Measurements from ENCODE around the gene NSL1. TPM values are rescaled to one million over a fixed set of nuclear protein-coding genes. Genes with fewer than 3 reads are reported as not detected.
A peak's percentile ranks its signal among the peaks of the same experiment; 100 is the strongest.
"Not testable (repeated sequence)": the region's sequence is repeated elsewhere in the genome, so short reads cannot be mapped to it uniquely, and the experiment has no call there.

Gene NSL1
- total and polyA plus RNA-seq, 2 experiments from 2014 or later = 30.7 to 32.0 TPM

DNA sequence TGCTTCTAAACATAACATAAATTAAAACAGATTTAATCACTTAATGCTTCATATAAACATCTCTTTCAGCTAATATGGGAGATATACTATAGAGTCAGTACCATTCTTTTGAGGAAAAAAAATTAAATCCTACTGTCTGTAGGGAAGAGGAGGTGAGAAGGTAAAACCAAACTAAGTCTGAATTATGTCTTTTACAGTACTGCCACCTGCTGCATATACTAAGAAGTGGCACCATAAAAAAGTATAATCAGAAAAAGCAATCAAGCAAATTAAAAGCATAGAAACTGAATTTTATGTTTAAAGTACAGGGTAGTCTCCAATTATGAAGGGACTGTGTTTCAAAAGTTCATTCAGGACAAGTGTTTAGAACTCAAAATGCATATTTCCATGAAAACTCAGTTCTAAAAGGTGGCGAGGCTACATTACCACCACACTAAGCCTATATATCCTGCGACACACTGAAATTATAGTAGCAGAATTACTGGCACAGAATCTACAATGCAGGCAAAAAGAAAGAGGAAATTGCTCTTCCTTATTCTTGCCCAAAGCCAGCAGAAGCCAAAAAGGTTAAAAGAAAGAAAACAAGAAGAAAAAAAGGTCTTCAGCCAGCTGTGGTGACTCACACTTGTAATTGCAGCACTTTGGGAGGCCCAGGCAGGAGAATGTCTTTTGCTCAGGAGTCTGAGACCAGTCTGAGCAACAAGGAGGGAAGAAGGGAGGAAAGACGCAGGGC, 9.0 kb downstream of the NSL1 start:
- Histone ChIP-seq H2AFZ (no peak overlapping the region), H3K36me3 (ENCODE audit: low read depth) (no peaks in the 10 kb centered on the region; the same call in 1 of the 2 replicates), H3F3A (ENCODE audit: insufficient read depth) (peaks cover 23% of the 10 kb centered on the region), H3K79me2 (ENCODE audit: insufficient read depth) (peaks cover 2% of the 10 kb centered on the region; the same call in 1 of the 2 replicates), H3K27me3 (replicated peaks; ENCODE audit: insufficient read depth) (no peaks in the 10 kb centered on the region), H3K4me3 (no peak overlapping the region), H3K27ac (no peak overlapping the region), H3K9me3 (ENCODE audit: low read depth) (no peaks in the 10 kb centered on the region), H3K9ac (no peak overlapping the region), H3K4me2 (ENCODE audit: unreplicated experiment) (no peak overlapping the region), H4K20me1 (ENCODE audit: insufficient read depth) (no peaks in the 10 kb centered on the region), H3K4me1 (ENCODE audit: insufficient read depth) (no peaks in the 10 kb centered on the region), H3K9me2 (ENCODE audit: insufficient read depth) (no peaks in the 10 kb centered on the region)
- 95 to 98% methylated on average over 3 of the region's 3 CpGs for WGBS, 2 experiments (ENCODE audit: low coverage in 1 of 2, low lambda C conversion rate in 2 of 2, missing lambda C conversion rate in 2 of 2)
- DNase-seq = peak; percentile 65
- no peak for TF ChIP-seq EZH2phosphoT487 (IDR thresholded peaks at IDR 0.05; ENCODE audit: insufficient read depth, low read depth)
- no peak for TF ChIP-seq EZH2 (IDR thresholded peaks at IDR 0.05; ENCODE audit: insufficient read depth, poor library complexity, severe bottlenecking)
- in situ Hi-C loops (cut with MboI) = no loop called here

DNA sequence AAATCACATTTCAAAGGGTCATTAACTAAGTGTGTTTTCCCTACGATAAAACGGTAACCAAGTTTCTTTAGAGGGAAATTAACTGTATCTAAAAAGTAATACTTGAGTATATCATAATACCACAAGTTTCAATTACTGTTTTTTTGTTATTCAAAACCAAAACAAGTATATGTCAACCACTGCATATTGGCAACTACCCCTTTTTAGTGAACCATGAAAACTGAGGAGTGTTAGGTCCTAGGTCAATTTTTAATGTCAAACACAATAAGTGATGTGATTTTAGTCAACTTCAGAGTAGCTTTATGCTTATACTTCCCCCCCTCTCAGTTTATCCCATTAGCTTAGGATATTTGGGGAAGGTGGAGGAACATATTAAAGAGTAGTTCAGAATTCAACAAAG, 10.4 kb downstream of the NSL1 start:
- H3K27ac ChIP-seq = no peak overlapping the region
- 96 to 98% methylated on average over 2 of the region's 2 CpGs for WGBS, 2 experiments (ENCODE audit: low coverage in 1 of 2, low lambda C conversion rate in 2 of 2, missing lambda C conversion rate in 2 of 2)
- H3K4me2 ChIP-seq (ENCODE audit: unreplicated experiment) = no peak overlapping the region
- H3K9me3 ChIP-seq (ENCODE audit: low read depth) = no peaks in the 10 kb centered on the region
- no peaks in the 10 kb centered on the region for H3K9me2 ChIP-seq (ENCODE audit: insufficient read depth)
- in situ Hi-C loops (cut with MboI) = no loop called here
- no peak for TF ChIP-seq EZH2 (IDR thresholded peaks at IDR 0.05; ENCODE audit: insufficient read depth, poor library complexity, severe bottlenecking)
- TF ChIP-seq EZH2phosphoT487 (IDR thresholded peaks at IDR 0.05; ENCODE audit: insufficient read depth, low read depth) = no peak
- no peak overlapping the region for H3K9ac ChIP-seq
- no peaks in the 10 kb centered on the region for H3K79me2 ChIP-seq (ENCODE audit: insufficient read depth)
- no peaks in the 10 kb centered on the region; the same call in none of the 2 replicates for H3K36me3 ChIP-seq (ENCODE audit: low read depth)
- no peaks in the 10 kb centered on the region for H3K27me3 ChIP-seq (replicated peaks; ENCODE audit: insufficient read depth)
- no peak overlapping the region for H2AFZ ChIP-seq
- H4K20me1 ChIP-seq (ENCODE audit: insufficient read depth) = no peaks in the 10 kb centered on the region
- no peak overlapping the region for H3K4me3 ChIP-seq
- H3F3A ChIP-seq (ENCODE audit: insufficient read depth) = peaks cover 23% of the 10 kb centered on the region
- DNase-seq = no peak
- no peaks in the 10 kb centered on the region for H3K4me1 ChIP-seq (ENCODE audit: insufficient read depth)

- Histone ChIP-seq H3K4me1 (ENCODE audit: insufficient read depth) (no peaks in the 10 kb centered on the region), H3K9me3 (ENCODE audit: low read depth) (no peaks in the 10 kb centered on the region), H3K9ac (no peak overlapping the region), H3K4me3 (no peak overlapping the region), H3F3A (ENCODE audit: insufficient read depth) (peaks cover 23% of the 10 kb centered on the region), H3K27ac (no peak overlapping the region), H2AFZ (no peak overlapping the region), H3K27me3 (replicated peaks; ENCODE audit: insufficient read depth) (no peaks in the 10 kb centered on the region), H4K20me1 (ENCODE audit: insufficient read depth) (no peaks in the 10 kb centered on the region), H3K4me2 (ENCODE audit: unreplicated experiment) (no peak overlapping the region), H3K9me2 (ENCODE audit: insufficient read depth) (no peaks in the 10 kb centered on the region), H3K79me2 (ENCODE audit: insufficient read depth) (no peaks in the 10 kb centered on the region), H3K36me3 (ENCODE audit: low read depth) (no peaks in the 10 kb centered on the region; the same call in none of the 2 replicates)
- in situ Hi-C loops (cut with MboI) = no loop called here
- WGBS, 2 experiments (ENCODE audit: low coverage in 1 of 2, low lambda C conversion rate in 2 of 2, missing lambda C conversion rate in 2 of 2) = 97% methylated on average over 3 of the region's 3 CpGs
- DNase-seq = no peak
- TF ChIP-seq EZH2phosphoT487 (IDR thresholded peaks at IDR 0.05; ENCODE audit: insufficient read depth, low read depth) (no peak), EZH2 (IDR thresholded peaks at IDR 0.05; ENCODE audit: insufficient read depth, poor library complexity, severe bottlenecking) (no peak)
Measured at GRCh38 chr1:212780759-212781158, 10.8 kb downstream of the NSL1 start.

GRCh38 chr1:212779086-212779485, 12.5 kb downstream of the NSL1 start:
- in situ Hi-C loops (cut with MboI); H3K9me2 ChIP-seq (ENCODE audit: insufficient read depth); H3K9me3 ChIP-seq (ENCODE audit: low read depth); H2AFZ ChIP-seq; H3K27ac ChIP-seq; H3K36me3 ChIP-seq (ENCODE audit: low read depth); H3K4me3 ChIP-seq; H3K4me2 ChIP-seq (ENCODE audit: unreplicated experiment); H3K4me1 ChIP-seq (ENCODE audit: insufficient read depth); H4K20me1 ChIP-seq (ENCODE audit: insufficient read depth); H3K79me2 ChIP-seq (ENCODE audit: insufficient read depth); DNase-seq; H3K27me3 ChIP-seq (replicated peaks; ENCODE audit: insufficient read depth); H3K9ac ChIP-seq: not testable (repeated sequence)
- peaks cover 16% of the 10 kb centered on the region for H3F3A ChIP-seq (ENCODE audit: insufficient read depth)
- WGBS, 2 experiments (ENCODE audit: low coverage in 1 of 2, low lambda C conversion rate in 2 of 2, missing lambda C conversion rate in 2 of 2) = 93% methylated on average over 12 of the region's 32 CpGs; no CpG with 5 or more reads in 1 of the 2 experiments

Data from GM23248 (cell line).